SK-N-SH treated with all-trans-retinoic acid at 6 μM for 48 hours (cell line): Measurements from ENCODE around the gene CACNA1H.

ENCODE experiments used
- ATAC-seq: fragments of 200-7000 bp; cut with Tn5 transposase; 3 replicates; pipeline ENCODE4 v1.9.1; 2020; ENCODE audit warnings: mild to moderate bottlenecking, moderate library complexity
- ARNTL ChIP-seq: fragments of 450-650 bp; formaldehyde crosslinking; IDR thresholded peaks from 2 replicates; pipeline ENCODE4 v1.5.0; 2020; ENCODE audit warnings: low read depth, mild to moderate bottlenecking, moderate library complexity, borderline replicate concordance
- CSDC2 ChIP-seq: fragments of 250-450 bp; sonication (Bioruptor Pico); IDR thresholded peaks from 2 replicates; pipeline ENCODE4 v1.5.0; 2020; ENCODE audit warnings: mild to moderate bottlenecking, moderate library complexity
- ESRRG ChIP-seq: fragments of 250-450 bp; sonication (Bioruptor Pico); IDR thresholded peaks from 2 replicates; pipeline ENCODE4 v1.6.1; 2021; ENCODE audit warnings: mild to moderate bottlenecking
- GLIS3 ChIP-seq: fragments of 250-450 bp; sonication (Bioruptor Pico); IDR thresholded peaks from 2 replicates; pipeline ENCODE4 v1.5.0; 2020; ENCODE audit warnings: mild to moderate bottlenecking, moderate library complexity
- ISL1 ChIP-seq: fragments of 250-450 bp; sonication (Bioruptor Pico); IDR thresholded peaks from 2 replicates; pipeline ENCODE4 v2.1.2; 2022; ENCODE audit warnings: mild to moderate bottlenecking, moderate library complexity
- OSR1 ChIP-seq: fragments of 250-450 bp; sonication (Bioruptor Pico); IDR thresholded peaks from 2 replicates; pipeline ENCODE4 v1.8.0; 2022; ENCODE audit warnings: moderate library complexity, mild to moderate bottlenecking, inconsistent platforms
- PPARA ChIP-seq: fragments of 250-450 bp; sonication (Bioruptor Pico); IDR thresholded peaks from 2 replicates; pipeline ENCODE4 v1.5.0; 2020; ENCODE audit warnings: mild to moderate bottlenecking, borderline replicate concordance
- RARB ChIP-seq: fragments of 250-450 bp; sonication (Bioruptor Pico); IDR thresholded peaks from 2 replicates; pipeline ENCODE4 v1.8.0; 2021; ENCODE audit warnings: mild to moderate bottlenecking, moderate library complexity
- SNAI2 ChIP-seq: fragments of 250-450 bp; sonication (Bioruptor Pico); IDR thresholded peaks from 2 replicates; pipeline ENCODE4 v1.5.0; 2020; ENCODE audit warnings: mild to moderate bottlenecking, moderate library complexity
- TCF4 ChIP-seq: fragments of 250-450 bp; sonication (Bioruptor Pico); IDR thresholded peaks from 2 replicates; pipeline ENCODE4 v1.8.0; 2021; ENCODE audit warnings: mild to moderate bottlenecking, moderate library complexity, borderline replicate concordance
- TOX ChIP-seq: fragments of 250-450 bp; sonication (Bioruptor Pico); IDR thresholded peaks from 2 replicates; pipeline ENCODE4 v1.8.0; 2021; ENCODE audit warnings: mild to moderate bottlenecking, moderate library complexity, borderline replicate concordance
- TSHZ2 ChIP-seq: fragments of 250-450 bp; sonication (Bioruptor Pico); IDR thresholded peaks from 2 replicates; pipeline ENCODE4 v1.5.0; 2020; ENCODE audit warnings: mild to moderate bottlenecking, moderate library complexity
- ZC3H10 ChIP-seq: fragments of 250-450 bp; sonication (Bioruptor Pico); IDR thresholded peaks from 2 replicates; pipeline ENCODE4 v1.5.1; 2021; ENCODE audit warnings: mild to moderate bottlenecking, moderate library complexity
- ZFP3 ChIP-seq: fragments of 250-450 bp; sonication (Bioruptor Pico); IDR thresholded peaks from 2 replicates; pipeline ENCODE4 v1.5.0; 2020; ENCODE audit warnings: mild to moderate bottlenecking, moderate library complexity
- ZFP30 ChIP-seq: fragments of 450-650 bp; formaldehyde crosslinking; IDR thresholded peaks from 2 replicates; pipeline ENCODE4 v1.5.0; 2022; ENCODE audit warnings: mild to moderate bottlenecking, moderate library complexity
- ZNF565 ChIP-seq: fragments of 450-650 bp; formaldehyde crosslinking; conservative IDR thresholded peaks from 2 replicates; pipeline ENCODE4 v1.5.0; 2020; ENCODE audit warnings: low read depth, mild to moderate bottlenecking, moderate library complexity
- ZNF70 ChIP-seq: fragments of 450-650 bp; formaldehyde crosslinking; IDR thresholded peaks from 2 replicates; pipeline ENCODE4 v1.5.0; 2020; ENCODE audit warnings: mild to moderate bottlenecking, moderate library complexity
- ZNF8 ChIP-seq: fragments of 450-650 bp; formaldehyde crosslinking; IDR thresholded peaks from 2 replicates; pipeline ENCODE4 v1.5.0; 2020; ENCODE audit warnings: mild to moderate bottlenecking, moderate library complexity
- TF ChIP-seq, protein P1 (sequence below): fragments of 250-450 bp; sonication (Bioruptor Pico); IDR thresholded peaks from 2 replicates; pipeline ENCODE4 v1.5.1; 2020; ENCODE audit warnings: low read depth, mild to moderate bottlenecking, moderate library complexity

CACNA1H gene

DNA sequence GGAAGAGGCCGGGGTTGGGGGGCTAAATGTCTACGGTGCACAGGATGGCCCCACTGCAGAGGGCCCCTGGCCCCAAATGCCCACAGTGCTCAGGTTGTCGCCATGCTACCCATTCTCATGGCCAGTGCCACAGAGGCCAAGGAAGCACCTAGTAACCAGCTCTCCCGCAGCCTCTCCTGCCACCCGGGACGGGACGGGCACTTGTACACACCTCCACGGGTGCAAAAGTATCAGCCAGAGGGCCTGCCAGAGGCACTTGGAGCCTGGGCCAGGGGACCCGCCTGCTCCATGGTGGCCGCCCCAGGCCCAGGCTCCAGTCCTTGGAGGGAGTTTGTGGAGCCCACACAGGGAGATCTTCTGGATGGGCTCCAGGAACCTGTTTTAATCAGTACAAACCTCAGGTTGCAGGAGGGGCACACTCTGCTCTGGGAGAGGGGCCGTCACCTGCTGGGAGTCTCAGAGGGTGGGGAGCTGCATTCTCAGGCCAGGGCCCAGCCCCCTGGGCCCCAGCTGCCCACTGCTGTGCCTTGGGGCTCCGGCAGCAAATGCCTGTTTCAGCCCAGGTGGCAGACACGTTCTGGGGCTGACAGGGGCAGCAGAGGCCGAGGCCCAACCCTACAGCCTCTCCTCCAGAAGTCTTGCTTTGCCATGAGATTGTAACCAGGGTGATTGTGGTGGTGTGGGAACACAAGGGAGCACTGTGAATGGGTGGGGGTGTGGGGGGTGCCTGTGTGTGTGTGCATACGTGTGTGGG, 110.9 kb downstream of the CACNA1H start:
- no peak for ATAC-seq
- no peak for TF ChIP-seq ZNF8 (CRISPR knock-in tag)
- TF ChIP-seq OSR1 (CRISPR knock-in tag): no peak

DNA sequence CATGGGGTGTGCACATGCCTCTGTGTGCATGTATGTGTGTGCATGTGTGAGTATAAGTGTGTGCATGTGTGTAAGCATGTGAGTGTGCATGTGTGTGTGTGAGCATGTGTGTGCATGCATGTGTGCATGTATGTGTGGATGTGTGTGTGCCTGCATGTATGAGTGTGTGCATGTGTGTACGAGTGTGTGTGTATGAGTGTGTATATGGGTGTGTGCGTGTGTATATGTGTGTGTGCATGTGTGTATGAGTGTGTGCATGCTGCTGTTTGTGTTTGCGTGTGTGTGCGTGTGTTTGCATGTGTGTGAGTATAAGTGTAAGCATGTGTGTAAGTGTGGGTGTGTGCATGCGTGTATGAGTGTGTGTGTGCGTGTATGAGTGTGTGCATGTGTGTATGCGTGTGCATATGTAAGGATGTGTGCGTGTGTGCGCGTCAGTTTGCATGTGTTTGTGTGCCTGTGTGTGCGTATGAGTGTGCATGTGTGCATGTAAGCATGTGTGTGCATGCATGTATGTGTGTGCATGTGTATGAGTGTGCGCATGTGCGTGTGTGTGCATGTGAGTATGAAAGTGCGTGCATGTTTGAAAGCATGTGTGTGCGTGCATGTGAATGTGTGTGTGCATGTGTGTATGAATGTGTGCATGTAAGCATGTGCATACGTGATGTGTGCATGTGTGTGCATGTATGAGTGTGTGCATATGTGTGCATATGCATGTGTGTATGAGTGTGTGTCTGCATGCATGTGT, 111.6 kb downstream of the CACNA1H start:
- ATAC-seq: no peak
- TF ChIP-seq CSDC2 (no peak), ARNTL (CRISPR knock-in tag) (no peak), RARB (CRISPR knock-in tag) (no peak), ZC3H10 (no peak), PPARA (CRISPR knock-in tag) (no peak), OSR1 (CRISPR knock-in tag) (no peak), ESRRG (CRISPR knock-in tag) (no peak), ZFP30 (no peak), TOX (CRISPR knock-in tag) (no peak), TSHZ2 (no peak), ZNF70 (CRISPR knock-in tag) (no peak)
- TF ChIP-seq, protein P1, sequence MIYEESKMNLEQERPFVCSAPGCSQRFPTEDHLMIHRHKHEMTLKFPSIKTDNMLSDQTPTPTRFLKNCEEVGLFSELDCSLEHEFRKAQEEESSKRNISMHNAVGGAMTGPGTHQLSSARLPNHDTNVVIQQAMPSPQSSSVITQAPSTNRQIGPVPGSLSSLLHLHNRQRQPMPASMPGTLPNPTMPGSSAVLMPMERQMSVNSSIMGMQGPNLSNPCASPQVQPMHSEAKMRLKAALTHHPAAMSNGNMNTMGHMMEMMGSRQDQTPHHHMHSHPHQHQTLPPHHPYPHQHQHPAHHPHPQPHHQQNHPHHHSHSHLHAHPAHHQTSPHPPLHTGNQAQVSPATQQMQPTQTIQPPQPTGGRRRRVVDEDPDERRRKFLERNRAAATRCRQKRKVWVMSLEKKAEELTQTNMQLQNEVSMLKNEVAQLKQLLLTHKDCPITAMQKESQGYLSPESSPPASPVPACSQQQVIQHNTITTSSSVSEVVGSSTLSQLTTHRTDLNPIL (CRISPR knock-in tag): no peak
- TF ChIP-seq, all 23 proteins: peak for 0

DNA sequence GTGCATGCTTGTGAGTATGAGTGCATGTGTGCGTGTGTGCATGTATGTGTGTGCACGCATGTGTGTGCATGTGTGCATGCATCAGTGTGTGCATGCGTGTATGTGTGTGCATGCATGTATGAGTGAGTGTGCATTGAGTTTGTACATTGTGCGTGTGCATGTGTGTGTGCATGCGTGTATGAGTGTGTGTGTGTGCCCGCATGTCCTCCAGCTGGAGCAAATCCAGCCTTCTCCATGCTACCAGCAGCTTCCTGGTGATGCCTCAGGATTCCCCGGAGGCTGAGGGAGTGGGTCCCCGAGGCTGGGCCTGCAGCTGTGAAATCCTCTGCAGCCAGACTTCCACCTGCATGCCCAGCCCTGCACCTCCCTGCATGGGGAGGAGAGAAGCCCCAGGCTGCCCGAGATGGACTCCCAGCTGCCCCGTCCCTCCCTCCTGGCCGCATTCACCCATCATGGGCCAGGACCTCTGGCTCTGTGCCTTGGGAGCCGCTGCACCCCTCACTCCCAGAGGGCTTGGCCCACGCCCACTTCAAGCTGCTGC, 112.3 kb downstream of the CACNA1H start:
- ATAC-seq: no peak
- TF ChIP-seq PPARA (CRISPR knock-in tag): no peak
- TF ChIP-seq, protein P1 (CRISPR knock-in tag): no peak
- no peak for TF ChIP-seq RARB (CRISPR knock-in tag)
- TF ChIP-seq ESRRG (CRISPR knock-in tag): no peak
- TF ChIP-seq SNAI2 (CRISPR knock-in tag): no peak
- TF ChIP-seq ISL1 (CRISPR knock-in tag): no peak
- TF ChIP-seq OSR1 (CRISPR knock-in tag): no peak
- TF ChIP-seq ZNF8 (CRISPR knock-in tag): no peak
- TF ChIP-seq ZC3H10: no peak
- no peak for TF ChIP-seq ZNF565
- TF ChIP-seq ZNF70 (CRISPR knock-in tag): no peak
- no peak for TF ChIP-seq ZFP30
- TF ChIP-seq ARNTL (CRISPR knock-in tag): no peak
- TF ChIP-seq TCF4 (CRISPR knock-in tag): no peak
- TF ChIP-seq GLIS3 (CRISPR knock-in tag): no peak
- no peak for TF ChIP-seq ZFP3 (CRISPR knock-in tag)
- TF ChIP-seq TSHZ2: no peak
- TF ChIP-seq CSDC2: no peak
